A549 (cell line): Measurements from ENCODE around the gene EDIL3.

Source experiments
- CTCF ChIP-seq: fragments of >200 bp; sonication (Bioruptor Twin); formaldehyde crosslinking; IDR thresholded peaks from 3 replicates; pipeline ENCODE4 v1.5.1; 2016
- ELK1 ChIP-seq: fragments of 150-350 bp; IDR thresholded peaks from 2 replicates; pipeline ENCODE4 v1.6.1; 2014; ENCODE audit warnings: low read depth, mild to moderate bottlenecking, low read length
- EP300 ChIP-seq, 2 experiments: fragments of >200 bp; sonication (Bioruptor Twin); formaldehyde crosslinking; IDR thresholded peaks; 2 replicates in 1 of 2; 3 replicates in 1 of 2; pipeline ENCODE4 v1.6.1; 2016 to 2017
- HOXA7 ChIP-seq: fragments of 250-450 bp; sonication (Bioruptor Pico); IDR thresholded peaks from 2 replicates; pipeline ENCODE4 v1.5.0; 2020; ENCODE audit warnings: mild to moderate bottlenecking, moderate library complexity
- MYC ChIP-seq: IDR thresholded peaks from 2 replicates; pipeline ENCODE4 v1.6.1; 2012; ENCODE audit warnings: mild to moderate bottlenecking, inconsistent platforms, low read length, improper control_type of control experiment, borderline replicate concordance
- POLR2A ChIP-seq: IDR thresholded peaks from 2 replicates; pipeline ENCODE4 v1.6.1; 2012; ENCODE audit warnings: mild to moderate bottlenecking, low read length
- TP53 ChIP-seq: fragments of 250-450 bp; sonication (Bioruptor Pico); IDR thresholded peaks from 2 replicates; pipeline ENCODE4 v1.5.0; 2021; ENCODE audit warnings: mild to moderate bottlenecking, moderate library complexity

- TF ChIP-seq MYC = no peak
- no peak for TF ChIP-seq EP300 (IDR thresholded peaks at IDR 0.05)
- TF ChIP-seq ELK1 = no peak
- no peak for TF ChIP-seq POLR2A
- TF ChIP-seq TP53 (CRISPR knock-in tag) = no peak
- no peak for TF ChIP-seq CTCF
- no peak for TF ChIP-seq HOXA7 (CRISPR knock-in tag)
These were observed 484.4 kb downstream of the EDIL3 start for GRCh38 chr5:83900306-83900705.
